Neural cell (in vitro differentiated cells): Measurements from ENCODE around the gene GRIP1. TPM values are rescaled to one million over a fixed set of nuclear protein-coding genes. Genes with fewer than 3 reads are reported as not detected.

Source experiments
- H2AFZ ChIP-seq: fragments of 200-600, 300-800 bp; sonication (generic), shearing (Covaris generic); 2 replicates; pipeline ENCODE4 v1.6.0; 2014; ENCODE audit warnings: low read depth, mild to moderate bottlenecking, antibody characterized with exemption, low read length, moderate library complexity
- H3F3A ChIP-seq: fragments of 200-600 bp; shearing (Covaris generic); 2 replicates; pipeline ENCODE4 v1.6.1; 2016; ENCODE audit warnings: mild to moderate bottlenecking, moderate library complexity, mixed read lengths, antibody characterized with exemption, low read length; ENCODE audit not compliant: insufficient read depth, poor library complexity, severe bottlenecking
- H3K27ac ChIP-seq: fragments of 200-600, 300-800 bp; sonication (generic), shearing (Covaris generic); 2 replicates; pipeline ENCODE4 v1.5.1; 2014; ENCODE audit warnings: mild to moderate bottlenecking, low read length, moderate library complexity
- H3K27me3 ChIP-seq: fragments of 300-800, 200-600 bp; sonication (generic), shearing (Covaris generic); 2 replicates; pipeline ENCODE4 v1.6.0; 2014; ENCODE audit warnings: mild to moderate bottlenecking, low read depth, low read length, moderate library complexity; ENCODE audit not compliant: insufficient read depth
- H3K36me3 ChIP-seq: fragments of 300-800, 200-600 bp; sonication (generic), shearing (Covaris generic); 2 replicates; pipeline ENCODE4 v1.5.1; 2014; ENCODE audit warnings: mild to moderate bottlenecking, antibody characterized with exemption, low read length, moderate library complexity; ENCODE audit not compliant: insufficient read depth
- H3K4me2 ChIP-seq: fragments of 300-800, 200-600 bp; sonication (generic), shearing (Covaris generic); 2 replicates; pipeline ENCODE4 v1.6.0; 2014; ENCODE audit warnings: mild to moderate bottlenecking, low read length
- H3K4me3 ChIP-seq: fragments of 300-800, 200-600 bp; sonication (generic), shearing (Covaris generic); 2 replicates; pipeline ENCODE4 v1.5.1; 2014; ENCODE audit warnings: mild to moderate bottlenecking, low read length, moderate library complexity
- H3K79me2 ChIP-seq: fragments of 200-600 bp; shearing (Covaris generic); replicated peaks from 2 replicates; pipeline ENCODE4 v1.6.0; 2014; ENCODE audit warnings: mild to moderate bottlenecking, low read length, moderate library complexity; ENCODE audit not compliant: insufficient read depth
- H3K9ac ChIP-seq: fragments of 300-800, 200-600 bp; sonication (generic), shearing (Covaris generic); 2 replicates; pipeline ENCODE4 v1.6.1; 2016; ENCODE audit warnings: mild to moderate bottlenecking, low read length, mixed read lengths
- H3K9me2 ChIP-seq: fragments of 200-600 bp; shearing (Covaris generic); 2 replicates; pipeline ENCODE4 v1.6.1; 2016; ENCODE audit warnings: mild to moderate bottlenecking, low read length, mixed read lengths; ENCODE audit not compliant: insufficient read depth
- H3K9me3 ChIP-seq: fragments of 200-600, 300-800 bp; sonication (generic), shearing (Covaris generic); 2 replicates; pipeline ENCODE4 v1.6.1; 2016; ENCODE audit warnings: mild to moderate bottlenecking, mixed run types, low read length, moderate library complexity, mixed read lengths
- H4K20me1 ChIP-seq: fragments of 200-600 bp; shearing (Covaris generic); 2 replicates; pipeline ENCODE4 v1.6.1; 2016; ENCODE audit warnings: mild to moderate bottlenecking, mixed run types; ENCODE audit not compliant: insufficient read depth
- EP300 ChIP-seq: fragments of 450-650 bp; conservative IDR thresholded peaks from 2 replicates; pipeline ENCODE4 v1.6.1; 2014; ENCODE audit warnings: antibody characterized with exemption, mild to moderate bottlenecking, moderate library complexity; ENCODE audit not compliant: poor library complexity, severe bottlenecking
- EZH2 ChIP-seq: fragments of 200-600, 300-800 bp; shearing (Covaris generic), sonication (generic); IDR thresholded peaks from 2 replicates; pipeline ENCODE4 v1.6.1; 2014; ENCODE audit warnings: antibody characterized with exemption, low read length, borderline replicate concordance, mild to moderate bottlenecking; ENCODE audit not compliant: insufficient read depth, poor library complexity, severe bottlenecking
- MXI1 ChIP-seq: fragments of 450-650 bp; conservative IDR thresholded peaks from 2 replicates; pipeline ENCODE4 v1.6.1; 2014; ENCODE audit warnings: antibody characterized with exemption, mild to moderate bottlenecking; ENCODE audit not compliant: poor library complexity, severe bottlenecking
- POLR2AphosphoS5 ChIP-seq: IDR thresholded peaks from 2 replicates; pipeline ENCODE4 v1.6.1; 2012
- RAD21 ChIP-seq: fragments of 450-650 bp; conservative IDR thresholded peaks from 2 replicates; pipeline ENCODE4 v1.6.1; 2014; ENCODE audit warnings: antibody characterized with exemption, mild to moderate bottlenecking, moderate library complexity
- REST ChIP-seq: IDR thresholded peaks from 2 replicates; pipeline ENCODE4 v1.6.1; 2012; ENCODE audit warnings: borderline replicate concordance
- SMC3 ChIP-seq: fragments of 450-650 bp; conservative IDR thresholded peaks from 2 replicates; pipeline ENCODE4 v1.6.1; 2014; ENCODE audit warnings: antibody characterized with exemption, mild to moderate bottlenecking, moderate library complexity; ENCODE audit not compliant: poor library complexity
- TAF1 ChIP-seq: IDR thresholded peaks from 2 replicates; pipeline ENCODE4 v1.6.1; 2012; ENCODE audit warnings: low read depth
- polyA plus RNA-seq: library from polyadenylated mRNA; depleted of rRNA; stranded (reverse); fragments of >200 nt; gene quantifications from 2 replicates; pipeline ENCODE4 v1.2.3, GENCODE V29; 2014
- TF ChIP-seq, protein P1 (sequence below): fragments of 450-650 bp; IDR thresholded peaks from 2 replicates; pipeline ENCODE4 v1.5.1; 2014; ENCODE audit warnings: antibody characterized with exemption, mild to moderate bottlenecking, moderate library complexity; ENCODE audit not compliant: poor library complexity, severe bottlenecking

Gene GRIP1
- polyA plus RNA-seq, 1 donor from 2014 or later, result 41.1 TPM

- no peaks in the 10 kb centered on the region for H3K27me3 ChIP-seq
- H3F3A ChIP-seq, result no peaks in the 10 kb centered on the region
- no peaks in the 10 kb centered on the region for H3K9me3 ChIP-seq
- H3K9ac ChIP-seq, result no peak overlapping the region
- H3K4me3 ChIP-seq, result no peak overlapping the region
- H3K9me2 ChIP-seq, result no peaks in the 10 kb centered on the region
- no peak overlapping the region for H3K27ac ChIP-seq
- H3K79me2 ChIP-seq, result no peaks in the 10 kb centered on the region
- no peak overlapping the region for H3K4me2 ChIP-seq
- TF ChIP-seq POLR2AphosphoS5, result no peak
- TF ChIP-seq TAF1, result no peak
- TF ChIP-seq, protein P1, sequence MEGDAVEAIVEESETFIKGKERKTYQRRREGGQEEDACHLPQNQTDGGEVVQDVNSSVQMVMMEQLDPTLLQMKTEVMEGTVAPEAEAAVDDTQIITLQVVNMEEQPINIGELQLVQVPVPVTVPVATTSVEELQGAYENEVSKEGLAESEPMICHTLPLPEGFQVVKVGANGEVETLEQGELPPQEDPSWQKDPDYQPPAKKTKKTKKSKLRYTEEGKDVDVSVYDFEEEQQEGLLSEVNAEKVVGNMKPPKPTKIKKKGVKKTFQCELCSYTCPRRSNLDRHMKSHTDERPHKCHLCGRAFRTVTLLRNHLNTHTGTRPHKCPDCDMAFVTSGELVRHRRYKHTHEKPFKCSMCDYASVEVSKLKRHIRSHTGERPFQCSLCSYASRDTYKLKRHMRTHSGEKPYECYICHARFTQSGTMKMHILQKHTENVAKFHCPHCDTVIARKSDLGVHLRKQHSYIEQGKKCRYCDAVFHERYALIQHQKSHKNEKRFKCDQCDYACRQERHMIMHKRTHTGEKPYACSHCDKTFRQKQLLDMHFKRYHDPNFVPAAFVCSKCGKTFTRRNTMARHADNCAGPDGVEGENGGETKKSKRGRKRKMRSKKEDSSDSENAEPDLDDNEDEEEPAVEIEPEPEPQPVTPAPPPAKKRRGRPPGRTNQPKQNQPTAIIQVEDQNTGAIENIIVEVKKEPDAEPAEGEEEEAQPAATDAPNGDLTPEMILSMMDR, result peak; percentile 64
- no peak for TF ChIP-seq REST
- no peak for TF ChIP-seq EZH2
- no peak for TF ChIP-seq EP300
- TF ChIP-seq SMC3, result peak; percentile 61
- TF ChIP-seq MXI1, result no peak
- TF ChIP-seq RAD21, result peak; percentile 63
- H4K20me1 ChIP-seq, result no peaks in the 10 kb centered on the region
- H3K36me3 ChIP-seq, result no peaks in the 10 kb centered on the region
- H2AFZ ChIP-seq, result no peak overlapping the region
Measured at GRCh38 chr12:66708704-66709456, 30.0 kb upstream of the GRIP1 start.

GRCh38 chr12:66707002-66707697 lies 28.3 kb upstream of the GRIP1 start:
- Histone ChIP-seq H3K4me3 (peak overlapping the region; percentile 22), H3K36me3 (no peaks in the 10 kb centered on the region), H4K20me1 (no peaks in the 10 kb centered on the region), H3K27ac (no peak overlapping the region), H3K4me2 (peak overlapping the region; percentile 50), H3F3A (no peaks in the 10 kb centered on the region), H3K27me3 (no peaks in the 10 kb centered on the region), H3K9me2 (no peaks in the 10 kb centered on the region), H3K9me3 (no peaks in the 10 kb centered on the region), H3K79me2 (no peaks in the 10 kb centered on the region), H2AFZ (no peak overlapping the region), H3K9ac (no peak overlapping the region)
- no peak for TF ChIP-seq RAD21
- TF ChIP-seq MXI1, result no peak
- peak; percentile 47 for TF ChIP-seq POLR2AphosphoS5
- peak; percentile 58 for TF ChIP-seq EP300
- no peak for TF ChIP-seq REST
- no peak for TF ChIP-seq SMC3
- TF ChIP-seq, protein P1, result no peak
- TF ChIP-seq EZH2, result no peak
